HG03571 (cell line): ENCODE results near the gene DMD.

Experiments
- ATAC-seq: cut with Tn5 transposase; IDR thresholded peaks from one replicate; pipeline ENCODE4 v1.9.1; 2021; ENCODE audit not compliant: unreplicated experiment

Gene DMD

GRCh38 chrX:33045245-33045644, 166.1 kb downstream of the DMD start:
- ATAC-seq: no peak

- no peak for ATAC-seq
Observed at GRCh38 chrX:33041141-33041540, 170.2 kb downstream of the DMD start.

GRCh38 chrX:33032700-33033099, 178.6 kb downstream of the DMD start:
- no peak for ATAC-seq

GRCh38 chrX:33014949-33015348, 196.4 kb downstream of the DMD start:
- ATAC-seq: no peak

GRCh38 chrX:33014086-33014485, 197.3 kb downstream of the DMD start:
- ATAC-seq: no peak

GRCh38 chrX:33001107-33001506, 210.2 kb downstream of the DMD start:
- no peak for ATAC-seq

- no peak for ATAC-seq
Observed at GRCh38 chrX:32998776-32999175, 212.6 kb downstream of the DMD start.

- no peak for ATAC-seq
Observed at GRCh38 chrX:32995427-32995826, 215.9 kb downstream of the DMD start.

GRCh38 chrX:32987142-32987541, 224.2 kb downstream of the DMD start:
- no peak for ATAC-seq

GRCh38 chrX:32985544-32985943, 225.8 kb downstream of the DMD start:
- ATAC-seq: no peak

- no peak for ATAC-seq
Observed at GRCh38 chrX:32966821-32967355, 244.5 kb downstream of the DMD start.

- no peak for ATAC-seq
Observed at GRCh38 chrX:32954125-32954524, 257.2 kb downstream of the DMD start.

GRCh38 chrX:32948130-32948529, 263.2 kb downstream of the DMD start:
- no peak for ATAC-seq

- ATAC-seq: no peak
Observed at GRCh38 chrX:32937043-32937442, 274.3 kb downstream of the DMD start.

GRCh38 chrX:32933548-32933947, 277.8 kb downstream of the DMD start:
- ATAC-seq: no peak

GRCh38 chrX:32929040-32929439, 282.3 kb downstream of the DMD start:
- no peak for ATAC-seq

- ATAC-seq: no peak
Observed at GRCh38 chrX:32896088-32896487, 315.3 kb downstream of the DMD start.

GRCh38 chrX:32894679-32895078, 316.7 kb downstream of the DMD start:
- no peak for ATAC-seq

- no peak for ATAC-seq
Observed at GRCh38 chrX:32893751-32894150, 317.6 kb downstream of the DMD start.

GRCh38 chrX:32877592-32877991, 333.8 kb downstream of the DMD start:
- no peak for ATAC-seq

- no peak for ATAC-seq
Observed at GRCh38 chrX:32874839-32875238, 336.5 kb downstream of the DMD start.

GRCh38 chrX:32873786-32874185, 337.6 kb downstream of the DMD start:
- no peak for ATAC-seq

GRCh38 chrX:32871636-32872035, 339.7 kb downstream of the DMD start:
- ATAC-seq: no peak

GRCh38 chrX:32868524-32868895, 342.8 kb downstream of the DMD start:
- no peak for ATAC-seq
